IMR-90 (cell line): ENCODE measurements around the gene PCYT2. TPM values are rescaled to one million over a fixed set of nuclear protein-coding genes. Genes with fewer than 3 reads are reported as not detected.

Source experiments
- ATAC-seq: fragments of 200-7000 bp; cut with Tn5 transposase; 2 replicates; pipeline ENCODE4 v1.9.1; 2020; ENCODE audit warnings: low read depth, mild to moderate bottlenecking, moderate library complexity
- BruUV-seq: library from RNA; stranded (reverse); fragments of 400-500 nt; replicated peaks from 2 replicates; lab custom pipeline; 2021; lab: Mats Ljungman, UMichigan
- CTCF ChIA-PET: fragments of 300-600 bp; formaldehyde crosslinking; extraction: SDS; loops from one replicate; lab custom pipeline; 2021; ENCODE audit warnings: antibody characterized with exemption; lab: Yijun Ruan, JAX
- POLR2A ChIA-PET: fragments of 300-600 bp; sonication (Branson Sonifier 250); formaldehyde crosslinking; loops from one replicate; lab custom pipeline; 2022; ENCODE audit warnings: antibody characterized with exemption; ENCODE audit not compliant: unreplicated experiment; lab: Charles Lee
- DNase-seq: peaks from one replicate; pipeline ENCODE4 v3.0.0; 2013
- H2AFZ ChIP-seq: replicated peaks from 2 replicates; pipeline ENCODE3; 2013; ENCODE audit warnings: low read length, mild to moderate bottlenecking; ENCODE audit not compliant: poor library complexity
- H2AK5ac ChIP-seq: 2 replicates; pipeline ENCODE4 v1.6.1; 2013; ENCODE audit warnings: low read depth, low read length, inconsistent platforms
- H2AK9ac ChIP-seq: replicated peaks from 2 replicates; pipeline ENCODE3; 2013; ENCODE audit warnings: mild to moderate bottlenecking, low read depth, low read length, moderate library complexity; ENCODE audit not compliant: poor library complexity
- H2BK120ac ChIP-seq: 2 replicates; pipeline ENCODE4 v1.6.1; 2013; ENCODE audit warnings: low read depth, low read length, inconsistent platforms
- H2BK15ac ChIP-seq: 3 replicates; pipeline ENCODE4 v1.6.1; 2013; ENCODE audit warnings: low read depth, low read length, inconsistent platforms
- H2BK20ac ChIP-seq: 2 replicates; pipeline ENCODE4 v1.6.1; 2013; ENCODE audit warnings: low read depth, mild to moderate bottlenecking, inconsistent platforms, low read length, moderate library complexity
- H2BK5ac ChIP-seq: 2 replicates; pipeline ENCODE4 v1.6.1; 2013; ENCODE audit warnings: mild to moderate bottlenecking, low read depth, low read length, inconsistent platforms; ENCODE audit not compliant: poor library complexity, severe bottlenecking
- H3K14ac ChIP-seq: replicated peaks from 2 replicates; pipeline ENCODE4 v1.6.1; 2013; ENCODE audit warnings: low read depth, low read length, inconsistent platforms
- H3K18ac ChIP-seq: 2 replicates; pipeline ENCODE4 v1.6.1; 2013; ENCODE audit warnings: low read depth, low read length, control low read depth
- H3K23ac ChIP-seq: 2 replicates; pipeline ENCODE4 v1.6.1; 2013; ENCODE audit warnings: low read depth, low read length, inconsistent platforms
- H3K27ac ChIP-seq: 2 replicates; pipeline ENCODE4 v1.5.1; 2013; ENCODE audit warnings: mild to moderate bottlenecking, control low read depth, low read length; ENCODE audit not compliant: insufficient read depth
- H3K27me3 ChIP-seq: 2 replicates; pipeline ENCODE4 v1.6.1; 2013; ENCODE audit warnings: low read length; ENCODE audit not compliant: control insufficient read depth, insufficient read depth
- H3K36me3 ChIP-seq: 2 replicates; pipeline ENCODE4 v1.6.1; 2013; ENCODE audit warnings: low read length, mixed read lengths; ENCODE audit not compliant: control insufficient read depth, insufficient read depth
- H3K4ac ChIP-seq: 2 replicates; pipeline ENCODE4 v1.6.1; 2013; ENCODE audit warnings: low read depth, low read length, inconsistent platforms
- H3K4me1 ChIP-seq: 2 replicates; pipeline ENCODE4 v1.6.1; 2013; ENCODE audit warnings: low read length, mixed read lengths; ENCODE audit not compliant: control insufficient read depth, insufficient read depth
- H3K4me2 ChIP-seq: 2 replicates; pipeline ENCODE4 v1.6.1; 2013; ENCODE audit warnings: low read depth, mild to moderate bottlenecking, control low read depth, low read length, moderate library complexity
- H3K4me3 ChIP-seq: 2 replicates; pipeline ENCODE4 v1.5.1; 2013; ENCODE audit warnings: low read depth, mild to moderate bottlenecking, control low read depth, low read length, moderate library complexity; ENCODE audit not compliant: insufficient read depth
- H3K56ac ChIP-seq: 2 replicates; pipeline ENCODE4 v1.6.1; 2013; ENCODE audit warnings: low read length, inconsistent platforms; ENCODE audit not compliant: insufficient read depth; ENCODE audit errors: extremely low read depth
- H3K79me1 ChIP-seq, 2 experiments: 2 replicates each; pipeline ENCODE4 v1.6.1; 2013; ENCODE audit warnings: low read length in 2 of 2, inconsistent platforms in 1 of 2, low read depth in 1 of 2
- H3K9ac ChIP-seq: 2 replicates; pipeline ENCODE4 v1.6.1; 2013; ENCODE audit warnings: low read depth, low read length, control low read depth
- H3K9me1 ChIP-seq: 2 replicates; pipeline ENCODE4 v1.6.1; 2013; ENCODE audit warnings: low read length, inconsistent platforms; ENCODE audit not compliant: insufficient read depth
- H3K9me3 ChIP-seq: 2 replicates; pipeline ENCODE4 v1.6.1; 2013; ENCODE audit warnings: low read length; ENCODE audit not compliant: control insufficient read depth, insufficient read depth
- H4K20me1 ChIP-seq: 2 replicates; pipeline ENCODE4 v1.6.1; 2013; ENCODE audit warnings: low read length, inconsistent platforms; ENCODE audit not compliant: insufficient read depth
- H4K5ac ChIP-seq: 2 replicates; pipeline ENCODE4 v1.6.1; 2013; ENCODE audit warnings: mild to moderate bottlenecking, low read depth, low read length, control low read depth
- H4K8ac ChIP-seq, 2 experiments: 2 replicates each; pipeline ENCODE4 v1.6.1; 2013; ENCODE audit warnings: low read depth in 2 of 2, low read length in 2 of 2, control low read depth in 1 of 2, inconsistent platforms in 1 of 2
- H4K91ac ChIP-seq: 2 replicates; pipeline ENCODE4 v1.6.1; 2013; ENCODE audit warnings: low read depth, low read length, inconsistent platforms; ENCODE audit not compliant: insufficient read depth
- BHLHE40 ChIP-seq: fragments of 150-350 bp; IDR thresholded peaks from 2 replicates; pipeline ENCODE4 v1.6.1; 2016; ENCODE audit warnings: mild to moderate bottlenecking, low read depth, low read length
- NFE2L2 ChIP-seq: fragments of 150-350 bp; IDR thresholded peaks from 2 replicates; pipeline ENCODE4 v1.6.1; 2016; ENCODE audit warnings: low read depth, mild to moderate bottlenecking, low read length
- POLR2A ChIP-seq: IDR thresholded peaks from 2 replicates; pipeline ENCODE4 v1.6.1; 2012; ENCODE audit warnings: mild to moderate bottlenecking, low read depth, low read length
- WGBS, 2 experiments: methylation state at CpG; one replicate each; pipeline versions ENCODE4 v1.1.5 to v1.1.7; 2013; ENCODE audit warnings: missing lambda C conversion rate in 2 of 2; ENCODE audit not compliant: insufficient read length in 1 of 2; ENCODE audit errors: extremely low coverage in 2 of 2; 5-methylcytosine and 5-hydroxymethylcytosine counted together
- dilution Hi-C: fragments of 300-500 bp; cut with HindIII; formaldehyde crosslinking; loops from one replicate; pipeline ENCODE4 v1.14.3; 2018; ENCODE audit warnings: low sequenced_read_pairs; ENCODE audit not compliant: unreplicated experiment
- in situ Hi-C: fragments of 300-500 bp; cut with MboI; formaldehyde crosslinking; loops from 3 replicates; pipeline ENCODE4 v1.14.3; 2019; ENCODE audit warnings: low sequenced_read_pairs, inconsistent platforms, mixed read lengths
- intact Hi-C: fragments of 100-400 bp; cut with micrococcal nuclease; formaldehyde crosslinking; loops from 2 replicates; pipeline ENCODE4 v1.10.0; 2022
- polyA plus RNA-seq, 3 experiments: library from polyadenylated mRNA; depleted of rRNA; stranded (reverse); fragments of >200 nt; gene quantifications; 2 replicates each; pipeline ENCODE4 v1.2.3, GENCODE V29; 2012; ENCODE audit warnings: low replicate concordance in 1 of 3
- total RNA-seq: library from RNA; depleted of rRNA; stranded (reverse); fragments of >200 nt; gene quantifications from 2 replicates; pipeline ENCODE4 v1.2.3, GENCODE V29; 2012
- TF ChIP-seq, protein P1 (sequence below): conservative IDR thresholded peaks from 2 replicates; pipeline ENCODE4 v1.5.1; 2012; ENCODE audit warnings: mild to moderate bottlenecking, low read depth, low read length, improper control_type of control experiment

The PCYT2 gene
- total and polyA plus RNA-seq, 2 of the 4 experiments (the other 2 are of a cell fraction), result 37.3 to 38.5 TPM

- Histone ChIP-seq H3K36me3 (peaks cover 44% of the 10 kb centered on the region), H3K4me3 (peak overlapping the region; percentile 90), H2AK5ac (no peak overlapping the region), H3K9ac (peak overlapping the region; percentile 55), H2AFZ (peak overlapping the region; percentile 89), H3K79me1 (peaks cover under 1 to 32% of the 10 kb centered on the region in 2 experiments; a peak in 3 of 4 replicates), H4K20me1 (peaks cover 20% of the 10 kb centered on the region), H4K8ac (no peak overlapping the region), H2BK120ac (no peak overlapping the region), H4K5ac (no peak overlapping the region), H3K18ac (no peak overlapping the region), H2BK5ac (no peak overlapping the region), H3K23ac (peak overlapping the region; percentile 58; the same call in 1 of the 2 replicates), H3K4ac (peak overlapping the region; percentile 11; the same call in 1 of the 2 replicates), H3K4me2 (peak overlapping the region; percentile 65), H3K9me3 (no peaks in the 10 kb centered on the region), H3K27me3 (no peaks in the 10 kb centered on the region), H2BK20ac (no peak overlapping the region), H4K91ac (no peak overlapping the region), H2BK15ac (no peak overlapping the region), H3K56ac (no peak overlapping the region; the same call in 1 of the 2 replicates), H2AK9ac (peak overlapping the region; percentile 93), H3K4me1 (peaks cover 5% of the 10 kb centered on the region), H3K9me1 (0 out of 2 replicates have a peak, but pooled peaks cover 4% of the 10 kb centered on the region), H3K14ac (0 out of 2 replicates have a peak overlapping the region, but pooled peaks have one; percentile 33), H3K27ac (peak overlapping the region; percentile 4; the same call in 1 of the 2 replicates)
- dilution Hi-C loops (no loop called here), intact Hi-C loops (no loop called here), in situ Hi-C loops (no loop called here)
- TF ChIP-seq POLR2A (no peak), NFE2L2 (no peak), BHLHE40 (peak; percentile 83)
- TF ChIP-seq, protein P1, sequence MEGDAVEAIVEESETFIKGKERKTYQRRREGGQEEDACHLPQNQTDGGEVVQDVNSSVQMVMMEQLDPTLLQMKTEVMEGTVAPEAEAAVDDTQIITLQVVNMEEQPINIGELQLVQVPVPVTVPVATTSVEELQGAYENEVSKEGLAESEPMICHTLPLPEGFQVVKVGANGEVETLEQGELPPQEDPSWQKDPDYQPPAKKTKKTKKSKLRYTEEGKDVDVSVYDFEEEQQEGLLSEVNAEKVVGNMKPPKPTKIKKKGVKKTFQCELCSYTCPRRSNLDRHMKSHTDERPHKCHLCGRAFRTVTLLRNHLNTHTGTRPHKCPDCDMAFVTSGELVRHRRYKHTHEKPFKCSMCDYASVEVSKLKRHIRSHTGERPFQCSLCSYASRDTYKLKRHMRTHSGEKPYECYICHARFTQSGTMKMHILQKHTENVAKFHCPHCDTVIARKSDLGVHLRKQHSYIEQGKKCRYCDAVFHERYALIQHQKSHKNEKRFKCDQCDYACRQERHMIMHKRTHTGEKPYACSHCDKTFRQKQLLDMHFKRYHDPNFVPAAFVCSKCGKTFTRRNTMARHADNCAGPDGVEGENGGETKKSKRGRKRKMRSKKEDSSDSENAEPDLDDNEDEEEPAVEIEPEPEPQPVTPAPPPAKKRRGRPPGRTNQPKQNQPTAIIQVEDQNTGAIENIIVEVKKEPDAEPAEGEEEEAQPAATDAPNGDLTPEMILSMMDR, result no peak
- no peak for DNase-seq
- 54% methylated on average over 12 of the region's 23 CpGs; no CpG with 5 or more reads in 1 of the 2 experiments for WGBS, 2 experiments
- no TSS peak for BruUV-seq
- POLR2A ChIA-PET, result no interaction called here
- CTCF ChIA-PET, result no interaction called here
- peak; percentile 1 for ATAC-seq
Measured at GRCh38 chr17:81909966-81910839, 996 bp downstream of the PCYT2 start.
